Calu3 (cell line): ENCODE results near the gene OLFML2B. TPM values are rescaled to one million over a fixed set of nuclear protein-coding genes. Genes with fewer than 3 reads are reported as not detected.

Experiments used
- BruUV-seq: library from RNA; stranded (reverse); fragments of 400-500 nt; replicated peaks from 2 replicates; lab custom pipeline; 2021; lab: Mats Ljungman, UMichigan
- CTCF ChIA-PET: fragments of 300-600 bp; sonication (Branson Sonifier 250); formaldehyde crosslinking; loops from one replicate; lab custom pipeline; 2022; ENCODE audit warnings: antibody characterized with exemption; lab: Charles Lee
- DNase-seq: peaks from one replicate; pipeline ENCODE4 v3.0.0; 2022
- H3K27ac Mint-ChIP-seq: one replicate; pipeline ENCODE4 v1.8.0; 2022; ENCODE audit warnings: mixed read lengths; ENCODE audit not compliant: unreplicated experiment
- H3K27me3 Mint-ChIP-seq: one replicate; pipeline ENCODE4 v1.8.0; 2022; ENCODE audit warnings: mixed read lengths; ENCODE audit not compliant: unreplicated experiment
- H3K36me3 Mint-ChIP-seq: one replicate; pipeline ENCODE4 v1.8.0; 2022; ENCODE audit warnings: mild to moderate bottlenecking, moderate library complexity, mixed read lengths; ENCODE audit not compliant: insufficient read depth, unreplicated experiment
- H3K4me1 Mint-ChIP-seq: one replicate; pipeline ENCODE4 v1.8.0; 2022; ENCODE audit warnings: mild to moderate bottlenecking, low read depth, mixed read lengths; ENCODE audit not compliant: unreplicated experiment
- H3K4me3 Mint-ChIP-seq: one replicate; pipeline ENCODE4 v1.8.0; 2022; ENCODE audit warnings: mild to moderate bottlenecking, low read depth, moderate library complexity, mixed read lengths; ENCODE audit not compliant: unreplicated experiment
- H3K9me3 Mint-ChIP-seq: one replicate; pipeline ENCODE4 v1.8.0; 2022; ENCODE audit warnings: low read depth, mixed read lengths; ENCODE audit not compliant: unreplicated experiment
- intact Hi-C: fragments of 100-400 bp; cut with micrococcal nuclease; formaldehyde crosslinking; loops from one replicate; pipeline ENCODE4 v1.10.0; 2022; ENCODE audit not compliant: unreplicated experiment
- total RNA-seq: library from RNA; stranded (reverse); gene quantifications from 2 replicates; pipeline ENCODE4 v1.2.3, GENCODE V29; 2022
- TF ChIP-seq, protein P1 (sequence below): fragments of 200-600 bp; IDR thresholded peaks from one replicate; pipeline ENCODE4 v1.8.0; 2022; ENCODE audit warnings: antibody characterized with exemption; ENCODE audit not compliant: unreplicated experiment

The OLFML2B gene
- total RNA-seq, 1 experiment from 2014 or later: not detected

GRCh38 chr1:162065016-162065415 lies 41.3 kb upstream of the OLFML2B start:
- no peak for DNase-seq
- H3K9me3 Mint-ChIP-seq: no peaks in the 10 kb centered on the region
- no peaks in the 10 kb centered on the region for H3K27me3 Mint-ChIP-seq
- peaks cover 10% of the 10 kb centered on the region for H3K36me3 Mint-ChIP-seq
- H3K4me1 Mint-ChIP-seq: no peaks in the 10 kb centered on the region
- BruUV-seq: no TSS peak
- TF ChIP-seq, protein P1, sequence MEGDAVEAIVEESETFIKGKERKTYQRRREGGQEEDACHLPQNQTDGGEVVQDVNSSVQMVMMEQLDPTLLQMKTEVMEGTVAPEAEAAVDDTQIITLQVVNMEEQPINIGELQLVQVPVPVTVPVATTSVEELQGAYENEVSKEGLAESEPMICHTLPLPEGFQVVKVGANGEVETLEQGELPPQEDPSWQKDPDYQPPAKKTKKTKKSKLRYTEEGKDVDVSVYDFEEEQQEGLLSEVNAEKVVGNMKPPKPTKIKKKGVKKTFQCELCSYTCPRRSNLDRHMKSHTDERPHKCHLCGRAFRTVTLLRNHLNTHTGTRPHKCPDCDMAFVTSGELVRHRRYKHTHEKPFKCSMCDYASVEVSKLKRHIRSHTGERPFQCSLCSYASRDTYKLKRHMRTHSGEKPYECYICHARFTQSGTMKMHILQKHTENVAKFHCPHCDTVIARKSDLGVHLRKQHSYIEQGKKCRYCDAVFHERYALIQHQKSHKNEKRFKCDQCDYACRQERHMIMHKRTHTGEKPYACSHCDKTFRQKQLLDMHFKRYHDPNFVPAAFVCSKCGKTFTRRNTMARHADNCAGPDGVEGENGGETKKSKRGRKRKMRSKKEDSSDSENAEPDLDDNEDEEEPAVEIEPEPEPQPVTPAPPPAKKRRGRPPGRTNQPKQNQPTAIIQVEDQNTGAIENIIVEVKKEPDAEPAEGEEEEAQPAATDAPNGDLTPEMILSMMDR: no peak
- no peak overlapping the region for H3K27ac Mint-ChIP-seq
- H3K4me3 Mint-ChIP-seq: no peak overlapping the region
- intact Hi-C loops: no loop called here
- CTCF ChIA-PET: no interaction called here

DNA sequence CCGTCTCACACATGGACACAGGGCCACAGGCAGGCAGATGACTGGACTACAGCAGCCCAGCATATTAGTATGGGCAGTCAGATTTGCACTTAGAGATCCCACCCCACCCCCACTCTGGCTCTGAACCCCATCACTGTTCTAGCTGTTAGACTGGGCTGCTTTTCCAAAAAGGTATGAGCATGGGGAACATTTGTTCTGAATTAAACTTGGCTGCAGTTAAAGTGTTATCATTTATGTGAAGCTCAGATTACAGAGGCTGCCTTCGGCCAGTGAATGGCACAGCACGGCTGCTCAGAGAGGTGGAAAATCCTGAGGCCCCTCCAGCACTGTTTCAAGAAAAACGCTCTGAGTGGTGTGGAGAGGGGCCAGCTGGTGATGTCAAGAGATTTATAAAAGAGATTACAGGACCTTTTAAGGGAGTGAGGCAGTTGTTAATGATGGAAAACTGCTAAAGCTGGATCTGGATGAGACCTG lies 38.9 kb upstream of the OLFML2B start:
- no peak for DNase-seq
- no peaks in the 10 kb centered on the region for H3K4me1 Mint-ChIP-seq
- intact Hi-C loops: no loop called here
- H3K36me3 Mint-ChIP-seq: no peaks in the 10 kb centered on the region
- CTCF ChIA-PET: interaction anchor here (0.9 to 1.1 kb wide), 3 partner anchors 145 to 327 kb away, joined by 3 read pairs; no protein-coding TSS in a partner anchor
- no peaks in the 10 kb centered on the region for H3K27me3 Mint-ChIP-seq
- TF ChIP-seq, protein P1: no peak
- no peak overlapping the region for H3K4me3 Mint-ChIP-seq
- H3K9me3 Mint-ChIP-seq: no peaks in the 10 kb centered on the region
- no peak overlapping the region for H3K27ac Mint-ChIP-seq
- BruUV-seq: no TSS peak

DNA sequence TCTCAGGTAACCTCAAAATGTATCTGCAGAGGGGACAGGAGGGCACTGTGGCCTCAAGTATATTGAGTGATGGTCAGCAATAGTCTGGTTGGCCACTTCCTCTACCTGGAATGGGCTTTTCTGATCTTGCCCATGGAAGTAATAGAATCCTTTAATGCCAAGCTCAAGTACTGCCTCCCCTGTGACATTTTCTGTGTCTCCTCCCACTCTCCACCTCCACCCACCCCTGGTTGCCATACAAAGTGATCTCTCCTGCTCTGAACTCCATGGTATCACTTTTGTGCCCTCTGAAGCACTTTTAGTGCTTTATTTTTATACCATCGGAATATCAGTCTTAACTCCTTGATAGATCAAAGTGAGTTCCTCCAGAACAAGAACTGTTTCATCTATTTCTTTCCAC lies 36.6 kb upstream of the OLFML2B start:
- no peak overlapping the region for H3K4me3 Mint-ChIP-seq
- BruUV-seq: no TSS peak
- H3K36me3 Mint-ChIP-seq: no peaks in the 10 kb centered on the region
- peaks cover 4% of the 10 kb centered on the region for H3K4me1 Mint-ChIP-seq
- H3K9me3 Mint-ChIP-seq: no peaks in the 10 kb centered on the region
- DNase-seq: no peak
- CTCF ChIA-PET: no interaction called here
- TF ChIP-seq, protein P1: no peak
- H3K27me3 Mint-ChIP-seq: no peaks in the 10 kb centered on the region
- intact Hi-C loops: no loop called here
- H3K27ac Mint-ChIP-seq: no peak overlapping the region

- TF ChIP-seq, protein P1: no peak
- Mint-ChIP-seq H3K9me3 (no peaks in the 10 kb centered on the region), H3K4me3 (no peak overlapping the region), H3K36me3 (no peaks in the 10 kb centered on the region), H3K27me3 (no peaks in the 10 kb centered on the region), H3K27ac (no peak overlapping the region), H3K4me1 (peaks cover 10% of the 10 kb centered on the region)
- intact Hi-C loops: no loop called here
- no TSS peak for BruUV-seq
- DNase-seq: no peak
- CTCF ChIA-PET: no interaction called here
Observed at GRCh38 chr1:162059721-162060120, 36.1 kb upstream of the OLFML2B start.
